ENCODE results near the gene KCNA3. TPM values are rescaled to one million over a fixed set of nuclear protein-coding genes. Genes with fewer than 3 reads are reported as not detected.

Gene KCNA3
- total RNA-seq, result 1 to 10 TPM; 2.0 to 2.7 TPM
- long read RNA-seq, partial matches to known transcripts, result 0 of 1 reads
- long read RNA-seq, other reads (novel, unspliced or antisense), result 0 of 1 reads

- DNase-seq, result peak; percentile 40
- intact Hi-C loops (cut with DNase I), result loop anchor here in 1 of 2 donors (5.0 kb wide), 1 partner anchor 37 kb away; no protein-coding TSS in a partner anchor
- peak; percentile 84 to 86 for ATAC-seq
Observed at GRCh38 chr1:110674337-110675059, at the start of gene KCNA3. TSS of gene KCNA3 (minus strand) at chr1:110674940. CDS start at chr1:110674809, 131 bp downstream.

DNA sequence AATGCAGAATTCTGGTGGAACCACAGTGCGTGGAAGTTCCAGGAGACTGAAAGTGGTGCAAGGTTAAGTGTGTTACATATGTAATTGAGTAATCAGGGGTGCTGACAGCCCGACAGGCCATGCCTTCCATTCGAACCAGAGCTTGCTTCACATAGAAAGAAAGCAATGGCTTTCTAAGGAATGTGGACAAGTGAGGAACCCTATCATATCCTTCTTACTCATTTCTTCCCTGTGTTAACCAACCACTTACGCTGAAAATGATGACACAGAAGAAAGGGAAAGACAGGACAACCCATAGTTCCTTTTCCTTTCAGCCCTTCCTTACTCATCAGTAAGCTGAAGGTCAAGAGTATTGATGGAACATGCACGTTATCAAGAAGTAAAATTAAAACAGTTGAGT, 48.1 kb upstream of the KCNA3 start:
- DNase-seq (no peak), ATAC-seq (no peak)
- intact Hi-C loops (cut with DNase I), result no loop called here

DNA sequence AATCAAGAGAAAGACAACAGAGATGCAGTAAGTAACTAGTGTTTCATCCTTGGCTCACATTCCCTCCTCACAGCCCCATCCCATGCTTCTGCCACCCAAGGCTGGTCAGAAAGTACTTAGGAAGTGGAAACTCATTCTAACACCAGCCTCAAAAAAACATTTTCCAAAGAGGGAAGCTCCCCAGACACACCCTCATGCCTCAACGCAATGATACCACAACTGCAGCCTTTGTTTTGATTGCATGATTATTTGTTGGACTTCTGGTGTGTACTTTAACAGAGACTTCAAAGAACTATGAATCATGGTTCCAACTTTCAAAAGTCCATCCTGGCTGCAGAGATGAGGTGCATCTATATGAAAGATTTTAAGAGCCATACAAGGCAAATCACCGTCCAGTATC, 45.2 kb upstream of the KCNA3 start:
- intact Hi-C loops (cut with DNase I), result no loop called here
- ATAC-seq, result no peak

GRCh38 chr1:110718452-110718851, 43.7 kb upstream of the KCNA3 start:
- ATAC-seq, result peak; percentile 94 to 96
- DNase-seq, result peak; percentile 64
- intact Hi-C loops (cut with DNase I), result no loop called here

More for the DNA sequence above, 45.2 kb upstream of the KCNA3 start:
- no peak for DNase-seq

DNA sequence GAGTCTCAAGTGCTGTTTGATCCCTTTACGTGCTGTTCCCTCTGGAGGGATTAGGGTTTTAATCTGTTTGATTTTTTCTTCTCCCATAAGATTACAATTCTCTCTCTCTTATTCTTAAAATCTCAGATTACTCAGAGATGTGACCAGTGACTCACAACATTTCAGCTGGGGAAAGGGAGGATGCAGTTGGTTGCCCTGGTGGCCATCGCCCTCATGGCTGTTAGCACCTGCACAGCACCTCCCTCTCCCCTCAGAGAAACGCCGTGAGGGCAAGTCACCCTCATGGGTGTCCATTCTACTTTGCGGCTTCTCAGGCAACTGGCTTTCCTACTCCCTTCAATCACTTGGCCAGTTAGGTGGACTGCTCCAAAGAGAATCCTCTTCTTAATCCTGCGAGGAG, 42.4 kb upstream of the KCNA3 start:
- no peak for ATAC-seq
- intact Hi-C loops (cut with DNase I), result no loop called here
- DNase-seq, result no peak

GRCh38 chr1:110714374-110714995, 39.7 kb upstream of the KCNA3 start:
- DNase-seq (no peak), ATAC-seq (no peak)
- intact Hi-C loops (cut with DNase I), result no loop called here

DNA sequence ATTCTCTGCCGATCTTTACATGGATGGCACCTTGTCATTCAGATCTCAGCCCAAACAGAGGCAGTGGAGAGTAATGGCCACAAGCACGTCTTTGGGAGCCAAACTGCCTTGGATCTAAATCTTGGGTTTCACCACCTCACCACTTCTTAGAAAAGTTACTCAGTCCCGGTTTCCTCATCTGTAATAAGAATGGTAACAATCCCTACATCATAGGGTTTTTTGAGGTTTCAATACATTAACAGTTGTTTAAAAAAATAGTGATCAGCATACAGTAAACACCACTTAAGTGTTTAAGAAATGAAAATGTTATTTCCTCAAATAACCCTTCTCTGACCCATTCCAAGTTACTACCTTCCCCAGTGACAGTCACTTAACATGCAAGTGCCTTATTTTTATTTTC, 38.5 kb upstream of the KCNA3 start:
- DNase-seq (no peak), ATAC-seq (no peak)
- intact Hi-C loops (cut with DNase I), result no loop called here

- no peak for DNase-seq
- intact Hi-C loops (cut with DNase I), result no loop called here
- no peak for ATAC-seq
Observed at GRCh38 chr1:110710314-110710713, 35.6 kb upstream of the KCNA3 start.

- ATAC-seq, result peak in 1 of 2 donors; percentile 38
- intact Hi-C loops (cut with DNase I), result no loop called here
- no peak for DNase-seq
Observed at GRCh38 chr1:110708974-110709440, 34.3 kb upstream of the KCNA3 start.

DNA sequence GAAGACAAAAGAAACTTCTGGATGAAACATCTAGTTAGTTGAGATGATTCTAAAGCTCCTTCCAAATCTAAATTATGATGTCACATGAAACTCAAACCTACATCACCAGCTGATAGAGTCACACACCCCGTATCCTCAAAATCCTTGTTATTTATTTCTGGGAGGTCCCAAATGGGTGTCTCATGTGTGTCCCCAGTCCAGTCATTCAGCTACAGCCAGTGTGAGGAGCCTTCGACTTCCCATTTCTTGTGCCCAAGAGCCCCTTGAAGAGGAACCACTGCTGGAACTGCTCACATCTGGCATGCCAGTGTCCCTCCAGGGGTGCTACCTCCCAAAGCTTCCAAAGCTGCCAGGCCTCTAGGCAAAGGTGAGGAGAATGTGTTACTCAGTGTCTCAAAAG, 32.5 kb upstream of the KCNA3 start:
- intact Hi-C loops (cut with DNase I), result no loop called here
- ATAC-seq, result no peak
- no peak for DNase-seq

DNA sequence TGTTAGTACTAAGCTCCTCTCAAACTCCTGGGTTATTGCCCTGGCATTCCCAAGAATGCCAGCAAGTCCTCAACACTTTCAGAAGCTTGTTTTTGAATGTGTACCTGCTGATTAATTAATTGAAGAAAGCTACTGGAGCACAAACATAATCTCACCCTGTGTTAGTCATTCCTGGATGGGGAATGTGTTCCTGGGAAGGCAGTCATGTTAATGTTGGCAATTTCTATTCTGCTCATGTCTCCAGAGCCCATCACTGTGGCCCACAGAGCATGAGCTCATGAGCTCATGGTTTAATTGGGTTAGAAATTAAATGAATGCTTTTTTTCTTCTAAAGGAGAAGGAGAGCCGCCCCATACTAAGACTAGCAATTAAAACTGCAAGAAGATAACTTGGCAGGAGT, 31.9 kb upstream of the KCNA3 start:
- DNase-seq, result no peak
- ATAC-seq, result no peak
- intact Hi-C loops (cut with DNase I), result no loop called here

DNA sequence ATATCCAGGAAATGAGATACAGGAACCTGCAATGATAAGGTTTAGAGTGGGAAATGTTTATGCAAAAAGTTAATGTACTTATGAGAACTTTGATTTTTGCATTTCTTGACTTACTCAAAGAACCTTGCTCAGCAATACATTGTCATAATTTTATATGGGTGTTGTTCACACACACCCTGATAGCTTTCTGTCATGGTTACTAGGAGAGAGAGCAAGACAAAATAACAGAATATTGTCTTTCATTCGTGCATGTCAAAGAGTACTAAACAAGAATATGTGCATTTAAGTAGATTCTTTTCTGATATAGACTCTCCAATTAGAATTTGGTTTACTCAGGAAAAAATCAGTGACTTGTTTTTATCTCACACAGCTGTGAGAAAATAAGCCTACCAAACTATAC, 27.5 kb upstream of the KCNA3 start:
- DNase-seq, result no peak
- intact Hi-C loops (cut with DNase I), result no loop called here

DNA sequence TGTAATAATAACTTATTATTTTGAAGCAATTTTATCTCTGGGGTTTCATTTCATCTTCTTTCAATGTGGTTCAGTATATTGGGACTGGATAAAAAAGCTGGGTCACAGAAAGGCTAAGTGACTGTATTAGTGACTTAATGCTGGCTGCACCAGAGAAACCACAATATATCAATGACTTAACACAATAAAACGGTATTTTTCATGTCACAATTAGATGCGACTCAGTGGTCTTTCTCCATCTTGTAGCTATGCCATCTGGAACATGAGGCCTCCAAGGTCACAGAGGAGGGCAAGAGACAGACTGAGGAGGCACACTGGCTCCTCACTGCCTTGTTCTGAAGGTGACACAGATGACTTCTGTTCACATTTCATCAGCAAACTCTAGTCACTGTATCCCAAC, 26.0 kb upstream of the KCNA3 start:
- DNase-seq, result no peak
- intact Hi-C loops (cut with DNase I), result no loop called here
- ATAC-seq, result no peak

More for the DNA sequence above, 27.5 kb upstream of the KCNA3 start:
- ATAC-seq, result no peak

DNA sequence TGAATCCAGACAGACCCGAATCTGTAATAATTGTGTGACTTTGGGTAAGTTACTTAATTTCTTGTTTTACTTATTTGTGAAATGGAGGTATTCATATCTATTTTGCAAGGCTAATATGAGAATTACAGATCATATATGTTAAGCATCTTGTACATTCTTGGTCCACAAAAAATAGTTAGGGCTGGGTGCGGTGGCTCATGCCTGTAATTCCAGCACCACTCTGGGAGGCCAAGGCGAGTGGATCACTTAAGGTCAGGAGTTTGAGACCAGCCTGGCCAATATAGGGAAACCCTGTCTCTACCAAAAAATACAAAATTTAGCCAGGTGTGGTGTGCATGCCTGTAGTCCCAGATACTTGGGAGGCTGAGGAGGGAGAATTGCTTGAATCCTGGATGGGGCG, 22.9 kb upstream of the KCNA3 start:
- intact Hi-C loops (cut with DNase I), result loop anchor here in 1 of 2 donors (10.0 kb wide), 1 partner anchor 47 kb away; no protein-coding TSS in a partner anchor
- no peak for ATAC-seq
- DNase-seq, result no peak

DNA sequence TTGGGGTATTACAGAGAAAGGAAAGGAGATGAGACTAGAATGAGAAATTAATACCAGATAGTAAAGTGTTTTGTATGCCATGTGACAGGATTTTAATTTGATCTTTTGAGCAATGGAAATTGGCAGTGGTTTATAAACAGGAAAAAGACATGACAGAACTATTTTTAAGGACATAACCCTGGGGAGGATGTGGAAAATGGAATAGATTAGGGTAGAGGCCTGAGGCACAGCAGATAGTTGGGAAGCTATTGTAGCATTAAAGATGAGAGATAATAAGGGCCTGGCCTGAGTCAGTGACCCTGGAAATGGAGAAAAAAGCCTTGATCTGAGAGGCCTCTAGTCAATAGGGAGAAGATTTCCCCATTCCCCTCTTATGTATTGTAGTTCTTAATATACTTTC, 22.1 kb upstream of the KCNA3 start:
- no peak for DNase-seq
- ATAC-seq, result no peak
- intact Hi-C loops (cut with DNase I), result loop anchor here in 1 of 2 donors (10.0 kb wide), 1 partner anchor 48 kb away; no protein-coding TSS in a partner anchor

GRCh38 chr1:110690709-110691365, 16.1 kb upstream of the KCNA3 start:
- DNase-seq, result no peak
- intact Hi-C loops (cut with DNase I), result loop anchor here in 1 of 2 donors (10.0 kb wide), 1 partner anchor 54 kb away; no protein-coding TSS in a partner anchor
- ATAC-seq, result no peak

DNA sequence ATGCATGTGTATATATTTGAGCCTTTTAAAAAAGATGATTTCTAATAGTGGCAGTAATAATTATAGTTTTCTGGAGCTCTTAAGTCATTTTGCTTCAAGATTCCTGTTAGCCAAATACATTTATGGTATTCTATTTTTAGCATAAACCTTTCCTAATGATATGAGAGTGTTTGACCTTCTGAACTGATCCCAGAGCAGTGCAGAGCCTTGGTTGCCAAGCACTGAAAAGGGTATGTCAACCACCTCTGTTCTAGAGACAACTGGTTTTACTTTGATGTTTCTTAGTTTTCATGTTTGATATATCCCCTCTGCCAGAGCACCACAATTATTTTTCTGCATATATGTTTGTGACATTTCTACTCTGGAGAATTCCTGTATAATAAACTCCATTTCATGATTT, 15.1 kb upstream of the KCNA3 start:
- intact Hi-C loops (cut with DNase I), result loop anchor here in 1 of 2 donors (10.0 kb wide), 1 partner anchor 55 kb away; no protein-coding TSS in a partner anchor
- DNase-seq (no peak), ATAC-seq (no peak)

GRCh38 chr1:110688514-110688913, 13.8 kb upstream of the KCNA3 start:
- intact Hi-C loops (cut with DNase I), result no loop called here
- ATAC-seq (no peak), DNase-seq (no peak)

DNA sequence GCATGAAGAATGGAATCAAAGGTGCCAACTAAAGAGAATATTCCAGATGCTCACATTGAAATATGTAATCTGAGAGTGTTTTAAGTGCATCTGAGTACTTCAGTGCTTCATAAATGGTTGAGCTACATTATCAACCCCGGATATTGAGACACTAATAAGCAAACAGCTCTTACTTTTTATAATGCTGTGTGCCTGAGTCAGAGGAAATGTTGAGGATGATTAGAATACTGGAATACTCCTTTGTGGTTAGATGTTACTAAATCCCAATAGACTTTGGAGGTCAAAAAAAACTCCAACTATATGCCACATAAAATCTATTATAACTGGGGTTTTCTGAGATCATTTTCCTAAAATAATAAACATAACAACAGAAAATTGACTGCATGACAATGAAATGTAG, 12.5 kb upstream of the KCNA3 start:
- intact Hi-C loops (cut with DNase I), result no loop called here
- DNase-seq (no peak), ATAC-seq (no peak)

GRCh38 chr1:110686188-110686587, 11.4 kb upstream of the KCNA3 start:
- ATAC-seq, result no peak
- intact Hi-C loops (cut with DNase I), result no loop called here
- no peak for DNase-seq
